Uterus (tissue), 2 donors: ENCODE results near the gene TOMM22.

Experiments used
- CTCF ChIP-seq, 4 experiments: fragments of 200-600 bp in 2 of 4; fragments of 450-650 bp in 2 of 4; sonication (generic) in 2 of 4; IDR thresholded peaks; one replicate each; pipeline ENCODE4 v1.5.1; 2016 to 2019; ENCODE audit warnings: antibody characterized with exemption in 4 of 4, mild to moderate bottlenecking in 2 of 4, moderate library complexity in 1 of 4
- POLR2A ChIP-seq, 2 donors: fragments of 450-650 bp; IDR thresholded peaks; one replicate each; pipeline ENCODE4 v1.6.1; 2016; ENCODE audit warnings: antibody characterized with exemption in 2 of 2, mild to moderate bottlenecking in 1 of 2, moderate library complexity in 1 of 2

GRCh38 chr22:38712486-38713207 lies 30.9 kb downstream of the TOMM22 start:
- TF ChIP-seq CTCF (IDR thresholded peaks at IDR 0.05) (no peak), POLR2A (IDR thresholded peaks at IDR 0.05) (no peak)
